DMS 273 (cell line): ENCODE measurements around the gene CMTM4.
"Not testable (repeated sequence)": the region's sequence is repeated elsewhere in the genome, so short reads cannot be mapped to it uniquely, and the experiment has no call there.

Experiments used
- DNase-seq: peaks from one replicate; lab custom pipeline; 2025; ENCODE audit not compliant: unreplicated experiment; lab: John Stamatoyannopoulos, UW

Gene CMTM4

DNA sequence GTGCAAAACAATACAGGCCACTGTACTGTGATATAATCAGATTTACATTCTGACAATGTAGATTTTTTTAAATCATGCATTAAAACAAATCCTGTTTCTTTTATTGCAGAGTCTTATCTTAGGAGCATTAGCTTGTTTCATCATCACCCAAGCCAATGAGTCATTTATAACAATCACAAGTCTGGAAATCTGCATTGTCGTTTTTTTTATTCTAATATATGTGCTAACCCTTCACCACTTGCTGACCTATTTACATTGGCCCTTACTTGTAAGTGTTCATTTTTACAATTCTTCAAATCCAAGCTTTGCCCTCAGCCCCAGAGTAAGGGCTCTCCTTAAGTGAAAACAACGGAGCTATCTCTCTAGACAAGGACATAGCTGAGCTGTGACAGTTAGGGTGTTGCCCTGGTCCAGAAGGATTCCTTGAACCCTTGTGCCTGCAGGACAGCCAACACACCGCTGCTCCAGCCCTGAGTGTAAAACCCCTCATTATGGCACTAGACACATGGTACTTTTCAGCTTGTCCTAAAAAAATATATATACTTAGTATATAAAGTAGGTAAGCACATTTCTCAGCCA is 126.6 kb downstream of the CMTM4 start:
- no peak for DNase-seq

DNA sequence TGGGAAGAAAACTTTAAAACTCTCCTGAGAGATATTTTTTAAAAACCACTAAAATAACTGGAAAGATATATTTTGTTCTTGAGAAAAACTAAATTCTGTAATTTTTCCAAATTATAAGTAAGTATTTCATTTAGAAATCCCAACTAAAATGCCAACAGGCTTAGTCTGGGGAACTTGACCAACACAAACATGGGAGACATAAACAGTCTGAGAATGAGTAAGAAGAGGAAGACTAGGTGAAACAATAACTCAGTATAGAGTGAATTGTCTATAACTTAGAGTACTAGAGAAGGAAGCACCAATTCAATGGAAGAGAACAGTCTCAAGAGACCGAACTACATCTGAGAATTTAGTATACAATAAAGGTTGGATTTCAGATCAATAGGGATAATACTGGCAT is 127.4 kb downstream of the CMTM4 start:
- no peak for DNase-seq

DNA sequence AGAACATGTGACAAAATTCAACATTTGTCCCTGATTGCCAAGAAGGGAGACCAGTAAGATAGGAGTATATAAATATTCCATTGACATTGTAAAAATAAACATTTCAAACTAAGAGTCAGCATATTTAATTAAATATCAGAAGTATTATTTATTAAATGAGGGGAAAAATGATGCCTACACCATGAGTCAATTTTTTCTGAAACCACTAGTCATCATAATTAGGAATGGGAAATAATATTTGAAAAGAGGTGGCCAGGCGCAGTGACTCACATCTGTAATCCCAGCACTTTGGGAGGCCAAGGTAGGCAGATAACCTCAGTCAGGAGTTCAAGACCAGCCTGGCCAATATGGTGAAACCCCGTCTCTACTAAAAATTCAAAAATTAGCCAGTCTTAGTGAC is 128.2 kb downstream of the CMTM4 start:
- DNase-seq: no peak

DNA sequence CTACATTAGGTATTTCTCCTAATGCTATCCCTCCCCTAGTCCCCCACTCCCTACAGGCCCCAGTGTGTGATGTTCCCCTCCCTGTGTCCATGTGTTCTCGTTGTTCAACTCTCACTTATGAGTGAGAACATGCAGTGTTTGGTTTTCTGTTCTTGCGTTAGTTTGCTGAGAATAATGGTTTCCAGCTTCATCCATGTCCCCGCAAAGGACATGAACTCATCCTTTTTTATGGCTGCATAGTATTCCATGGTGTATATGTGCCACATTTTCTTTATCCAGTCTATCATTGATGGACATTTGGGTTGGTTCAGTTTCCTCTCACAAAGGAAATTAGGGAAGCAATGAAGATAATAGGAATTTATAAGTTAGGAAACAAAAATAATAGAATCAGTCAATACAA is 129.3 kb downstream of the CMTM4 start:
- DNase-seq: not testable (repeated sequence)

DNA sequence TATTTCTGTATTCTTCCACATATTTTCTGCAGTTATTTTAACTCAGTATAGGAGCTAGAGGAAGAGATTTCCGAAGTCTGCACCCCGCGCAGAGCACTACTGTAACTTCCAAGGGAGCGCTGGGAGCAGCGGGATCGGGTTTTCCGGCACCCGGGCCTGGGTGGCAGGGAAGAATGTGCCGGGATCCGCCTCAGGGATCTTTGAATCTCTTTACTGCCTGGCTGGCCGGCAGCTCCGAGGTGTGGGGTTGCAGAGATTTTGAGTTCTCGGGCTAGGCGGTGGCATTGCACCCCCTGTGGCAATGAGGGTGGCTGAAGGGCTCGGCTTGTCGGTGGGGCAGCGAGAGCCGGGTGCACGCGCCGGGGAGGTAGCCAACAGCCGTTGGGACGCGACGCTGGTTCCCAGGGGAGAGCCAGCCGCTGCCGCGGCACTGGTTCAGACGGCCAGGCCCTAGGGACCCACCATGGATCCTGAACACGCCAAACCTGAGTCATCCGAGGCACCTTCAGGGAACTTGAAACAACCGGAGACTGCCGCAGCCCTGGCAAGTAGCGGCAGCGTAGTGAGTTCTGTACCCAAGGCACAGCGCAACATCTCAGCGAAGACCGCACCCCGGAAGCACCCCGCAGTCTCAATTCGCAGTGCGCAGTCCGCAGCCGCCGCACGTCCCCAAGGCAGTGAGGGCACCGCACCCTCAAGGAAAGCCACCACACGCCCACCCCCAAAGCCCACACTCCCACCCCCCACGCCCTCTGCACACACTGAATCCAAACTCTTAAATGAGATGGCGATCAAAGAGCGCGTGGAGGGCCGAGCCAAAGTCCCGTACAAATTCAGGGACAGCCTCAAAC is 130.3 kb downstream of the CMTM4 start, which contains the start of gene CMTM1:
Gene CMTM1 (plus strand): TSS at position 389 of the 851 bp plus-strand sequence. CDS start 75 bp downstream, at position 464.
- DNase-seq: no peak
